Right forelimb (tissue), 1 donor: ENCODE data around the gene ESD.
"Not testable (repeated sequence)": the region's sequence is repeated elsewhere in the genome, so short reads cannot be mapped to it uniquely, and the experiment has no call there.

Source experiments
- DNase-seq: peaks from one replicate; pipeline ENCODE4 v3.0.0-alpha.2; 2018

Gene ESD

GRCh38 chr13:46783504-46783903, 13.5 kb downstream of the ESD start:
- no peak for DNase-seq

GRCh38 chr13:46782691-46783090, 14.3 kb downstream of the ESD start:
- no peak for DNase-seq

GRCh38 chr13:46782066-46782465, 14.9 kb downstream of the ESD start:
- no peak for DNase-seq

GRCh38 chr13:46778890-46779289, 18.1 kb downstream of the ESD start:
- no peak for DNase-seq

- DNase-seq = no peak
Observed at GRCh38 chr13:46778095-46778494, 18.9 kb downstream of the ESD start.

- DNase-seq = no peak
Observed at GRCh38 chr13:46775385-46776107, 21.4 kb downstream of the ESD start.

- DNase-seq = no peak
Observed at GRCh38 chr13:46773541-46773940, 23.4 kb downstream of the ESD start.

- no peak for DNase-seq
Observed at GRCh38 chr13:46771693-46772092, 25.3 kb downstream of the ESD start.

GRCh38 chr13:46769925-46770324, 27.0 kb downstream of the ESD start:
- not testable (repeated sequence) for DNase-seq

GRCh38 chr13:46761866-46762265, 35.1 kb downstream of the ESD start:
- DNase-seq = no peak

- no peak for DNase-seq
Observed at GRCh38 chr13:46761174-46761573, 35.8 kb downstream of the ESD start.

GRCh38 chr13:46759846-46760245, 37.1 kb downstream of the ESD start:
- DNase-seq = no peak

- DNase-seq = no peak
Observed at GRCh38 chr13:46757640-46758039, 39.3 kb downstream of the ESD start.

GRCh38 chr13:46756977-46757376, 40.0 kb downstream of the ESD start:
- DNase-seq = no peak

- not testable (repeated sequence) for DNase-seq
Observed at GRCh38 chr13:46755508-46755907, 41.5 kb downstream of the ESD start.

GRCh38 chr13:46754812-46755211, 42.1 kb downstream of the ESD start:
- no peak for DNase-seq

GRCh38 chr13:46753917-46754316, 43.0 kb downstream of the ESD start:
- DNase-seq = no peak

- DNase-seq = no peak
Observed at GRCh38 chr13:46753137-46753536, 43.8 kb downstream of the ESD start.

- no peak for DNase-seq
Observed at GRCh38 chr13:46751811-46752635, 44.9 kb downstream of the ESD start.

- no peak for DNase-seq
Observed at GRCh38 chr13:46749951-46750350, 47.0 kb downstream of the ESD start.

- no peak for DNase-seq
Observed at GRCh38 chr13:46748300-46748699, 48.7 kb downstream of the ESD start.

GRCh38 chr13:46747031-46747820, 49.7 kb downstream of the ESD start:
- DNase-seq = no peak

- no peak for DNase-seq
Observed at GRCh38 chr13:46745706-46746105, 51.3 kb downstream of the ESD start.

GRCh38 chr13:46745062-46745461, 51.9 kb downstream of the ESD start:
- no peak for DNase-seq
